ENCODE results near the gene SLC6A19. TPM values are rescaled to one million over a fixed set of nuclear protein-coding genes. Genes with fewer than 3 reads are reported as not detected.

Gene SLC6A19
- polyA plus RNA-seq, 1 donor from 2014 or later = not detected

DNA sequence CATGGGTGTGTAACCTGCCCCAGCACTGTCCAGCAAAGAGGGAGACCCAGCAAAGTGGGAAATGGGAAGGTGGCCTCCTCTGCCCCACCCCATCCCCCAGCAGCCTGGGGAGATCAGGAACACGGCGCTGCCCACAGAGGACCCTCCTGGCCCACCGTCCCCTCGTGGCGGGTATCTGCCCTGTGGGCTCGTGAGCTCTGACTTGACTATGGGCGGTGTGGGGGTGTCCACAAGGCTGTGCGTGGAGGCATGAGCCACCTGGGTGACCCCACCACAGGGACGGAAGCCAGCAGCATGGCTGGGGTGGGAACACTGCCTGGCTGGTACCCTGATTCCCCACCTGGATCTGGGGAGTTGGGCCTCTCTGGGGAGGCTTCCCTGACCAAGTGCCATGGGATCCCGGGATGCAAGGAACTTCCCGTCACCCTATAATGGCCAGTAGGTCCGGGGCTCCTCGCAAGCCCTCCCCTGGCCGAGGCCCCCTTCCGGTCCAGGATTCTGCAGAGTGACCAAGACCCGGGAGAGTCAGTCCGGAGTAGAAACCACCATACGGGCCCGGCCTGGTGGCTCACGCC lies 29.3 kb upstream of the SLC6A19 start:
- Mint-ChIP-seq H3K27me3 (peaks cover 4% of the 10 kb centered on the region), H3K9me3 (no peaks in the 10 kb centered on the region), H3K4me1 (peaks cover 4 to 11% (median 11%) of the 10 kb centered on the region in 3 donors), H3K4me3 (no peak overlapping the region), H3K27ac (no peak overlapping the region), H3K36me3 (no peaks in the 10 kb centered on the region)

DNA sequence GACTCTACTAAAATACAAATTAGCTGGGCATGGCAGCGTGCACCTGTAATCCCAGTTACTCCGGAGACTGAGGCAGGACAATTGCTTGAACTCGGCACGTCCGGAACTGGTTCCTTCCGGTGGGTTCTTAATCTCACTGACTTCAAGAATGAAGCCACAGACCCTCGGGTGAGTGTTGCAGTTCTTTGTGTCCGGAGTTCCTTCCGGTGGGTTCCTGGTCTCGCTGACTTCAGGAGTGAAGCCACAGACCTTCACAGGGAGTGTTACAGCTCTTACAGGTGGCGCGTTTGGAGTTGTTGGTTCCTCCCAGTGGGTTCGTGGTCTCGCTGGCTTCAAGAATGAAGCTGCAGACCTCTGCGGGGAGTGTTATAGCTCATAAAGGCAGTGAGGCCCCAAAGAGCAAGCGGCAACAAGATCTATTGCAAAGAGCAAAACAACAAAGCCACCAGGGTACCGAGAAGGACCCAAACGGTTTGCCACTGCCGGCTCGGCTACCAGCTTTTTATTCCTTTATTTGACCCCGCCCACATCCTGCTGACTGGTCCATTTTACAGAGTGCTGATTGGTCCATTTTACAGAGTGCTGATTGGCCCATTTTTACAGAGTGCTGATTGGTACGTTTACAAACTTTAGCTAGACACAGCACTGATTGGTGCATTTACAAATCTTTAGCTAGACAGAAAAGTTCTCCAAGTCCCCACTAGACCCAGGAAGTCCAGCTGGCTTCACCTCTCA lies 28.6 kb upstream of the SLC6A19 start:
- Mint-ChIP-seq H3K4me3 (no peak overlapping the region), H3K36me3 (no peaks in the 10 kb centered on the region), H3K4me1 (peaks cover 4 to 6% (median 5%) of the 10 kb centered on the region in 3 donors), H3K9me3 (no peaks in the 10 kb centered on the region), H3K27ac (peak overlapping the region in 2 of 3 donors; percentile 23 to 27), H3K27me3 (peaks cover 4% of the 10 kb centered on the region)

DNA sequence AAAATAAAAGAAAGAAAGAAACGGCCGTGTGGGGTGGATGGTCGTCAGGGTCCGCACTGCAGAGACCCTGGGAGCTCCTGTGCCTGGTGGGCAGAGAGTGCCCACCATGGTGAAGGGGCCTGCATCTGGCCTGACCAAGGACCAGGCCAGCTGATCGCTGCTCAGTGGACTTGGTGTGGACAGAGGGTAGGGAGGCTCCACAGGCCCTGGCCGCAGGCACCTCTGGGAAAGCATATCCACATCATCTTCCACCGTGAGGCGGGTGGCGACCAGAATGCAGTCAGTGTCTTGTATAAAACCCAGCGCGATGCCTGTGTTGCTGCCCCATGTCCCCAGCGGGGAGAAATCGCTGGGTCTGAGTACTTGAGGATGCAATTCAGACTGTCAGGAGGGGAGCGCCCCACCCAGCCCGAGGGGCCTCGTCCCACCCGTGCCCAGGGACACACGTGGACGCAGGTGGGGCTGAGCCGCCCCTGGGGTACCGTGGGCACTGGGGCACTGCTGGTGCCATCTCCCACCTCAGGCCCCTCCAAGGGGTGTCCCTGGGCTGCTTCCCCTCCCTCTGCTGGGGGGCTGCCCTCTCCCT lies 27.8 kb upstream of the SLC6A19 start:
- peak overlapping the region in 2 of 3 donors; percentile 23 to 27 for H3K27ac Mint-ChIP-seq
- no peaks in the 10 kb centered on the region for H3K36me3 Mint-ChIP-seq
- H3K9me3 Mint-ChIP-seq = no peaks in the 10 kb centered on the region
- no peak overlapping the region for H3K4me3 Mint-ChIP-seq
- H3K27me3 Mint-ChIP-seq = peaks cover 2% of the 10 kb centered on the region
- H3K4me1 Mint-ChIP-seq = peaks cover 0 to 2% (median 0%) of the 10 kb centered on the region in 3 donors

DNA sequence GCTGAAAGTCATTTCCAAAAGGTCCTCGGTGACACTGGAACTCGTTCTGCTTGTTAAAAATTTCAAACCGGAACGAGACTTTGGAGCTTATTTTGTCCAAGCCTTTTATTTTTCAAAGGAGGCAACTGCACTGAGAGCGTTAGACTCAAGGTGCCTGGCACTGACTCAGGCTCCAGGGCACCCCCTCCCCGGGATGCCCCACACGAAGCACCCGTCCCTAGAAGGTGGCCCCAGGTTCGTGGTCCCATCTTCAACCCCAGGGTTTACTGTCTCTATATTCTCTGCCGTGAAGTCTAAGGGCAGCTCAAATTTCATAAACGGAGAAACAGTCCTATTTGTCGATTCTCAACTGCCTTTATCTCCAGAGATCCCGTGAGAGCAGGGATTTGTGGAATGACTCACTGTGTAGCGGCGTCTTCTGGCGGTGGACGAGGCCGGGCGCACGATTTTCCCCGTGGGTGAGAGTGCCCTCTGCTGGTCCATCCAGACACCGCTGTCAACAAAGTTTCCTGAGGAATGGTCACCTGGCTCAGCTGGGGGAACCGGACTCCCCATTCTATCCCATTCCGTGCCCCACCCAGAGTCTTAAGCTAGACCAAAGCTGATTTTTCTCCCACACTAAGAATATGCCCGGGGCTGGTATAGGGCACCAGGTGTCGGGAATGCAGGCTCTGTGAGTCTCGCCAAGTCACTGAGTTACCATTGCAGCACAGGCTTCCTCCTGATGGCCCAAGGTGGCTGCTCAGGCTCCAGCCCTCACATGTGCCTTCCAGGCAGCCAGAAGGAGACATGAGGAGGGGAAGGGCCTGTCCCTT lies 27.1 kb upstream of the SLC6A19 start:
- H3K27ac Mint-ChIP-seq = peak overlapping the region in 1 of 3 donors; percentile 63
- no peaks in the 10 kb centered on the region for H3K9me3 Mint-ChIP-seq

DNA sequence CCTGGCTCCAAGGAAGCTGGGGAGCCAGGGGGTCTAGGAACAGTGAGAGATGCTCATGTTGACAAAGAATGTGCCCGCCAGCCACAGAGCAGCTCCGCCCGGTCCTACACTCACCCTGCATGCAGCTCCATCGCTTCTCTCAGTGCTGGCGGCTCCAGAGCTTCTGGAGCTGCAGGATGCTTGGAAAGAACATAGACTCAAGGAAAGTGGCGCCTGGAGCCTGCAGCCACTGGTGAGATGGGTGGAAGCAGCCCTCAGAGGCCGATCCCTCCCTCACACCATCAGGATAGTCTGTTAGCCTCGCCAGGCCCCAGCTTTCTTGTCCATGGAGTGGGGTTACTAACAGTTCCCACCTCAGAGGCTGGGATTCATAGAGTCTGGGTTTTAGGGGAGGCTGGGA lies 26.4 kb upstream of the SLC6A19 start:
- Mint-ChIP-seq H3K4me3 (no peak overlapping the region), H3K9me3 (no peaks in the 10 kb centered on the region), H3K4me1 (peaks cover 0 to 2% (median 0%) of the 10 kb centered on the region in 3 donors), H3K27me3 (no peaks in the 10 kb centered on the region), H3K36me3 (no peaks in the 10 kb centered on the region), H3K27ac (no peak overlapping the region)

More for the DNA sequence above, 27.1 kb upstream of the SLC6A19 start:
- H3K36me3 Mint-ChIP-seq = no peaks in the 10 kb centered on the region
- peaks cover 0 to 2% (median 0%) of the 10 kb centered on the region in 3 donors for H3K4me1 Mint-ChIP-seq
- no peaks in the 10 kb centered on the region for H3K27me3 Mint-ChIP-seq
- H3K4me3 Mint-ChIP-seq = no peak overlapping the region

DNA sequence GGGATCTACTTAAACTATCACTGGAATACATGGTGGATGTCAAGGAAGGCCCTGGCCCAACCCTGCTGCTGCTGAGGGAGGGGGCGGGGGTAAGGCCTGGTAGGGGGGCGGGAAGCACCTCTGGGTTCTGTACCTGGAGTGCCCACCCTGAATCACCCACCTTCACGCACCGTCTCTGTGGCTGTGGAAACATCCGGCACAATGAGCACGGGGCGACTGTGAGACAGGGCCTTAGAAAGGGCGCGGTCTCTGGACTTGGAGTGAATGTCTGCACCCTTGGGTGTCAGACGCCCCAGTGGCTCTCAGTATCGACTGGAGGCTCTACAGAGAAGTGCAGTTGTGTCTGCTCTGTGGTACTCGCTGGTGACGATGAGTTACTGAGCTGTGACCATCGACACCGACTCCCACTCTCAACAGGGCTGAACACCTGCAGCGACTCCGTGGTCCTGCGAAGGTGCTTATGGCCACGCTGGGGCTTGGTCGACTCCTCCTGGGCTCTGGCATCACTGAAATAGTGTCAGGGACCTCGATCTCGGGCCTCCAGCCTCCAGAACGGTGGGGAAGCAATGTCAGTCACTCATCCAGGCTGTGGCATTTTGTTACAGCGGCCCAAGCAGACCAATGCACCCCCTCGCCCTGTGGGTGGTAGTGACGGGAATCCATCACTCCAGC lies 25.5 kb upstream of the SLC6A19 start:
- H3K27ac Mint-ChIP-seq = no peak overlapping the region
- H3K9me3 Mint-ChIP-seq = no peaks in the 10 kb centered on the region
- no peaks in the 10 kb centered on the region for H3K36me3 Mint-ChIP-seq
- no peak overlapping the region for H3K4me3 Mint-ChIP-seq
- H3K4me1 Mint-ChIP-seq = peaks cover 0 to 2% (median 0%) of the 10 kb centered on the region in 3 donors
- no peaks in the 10 kb centered on the region for H3K27me3 Mint-ChIP-seq

DNA sequence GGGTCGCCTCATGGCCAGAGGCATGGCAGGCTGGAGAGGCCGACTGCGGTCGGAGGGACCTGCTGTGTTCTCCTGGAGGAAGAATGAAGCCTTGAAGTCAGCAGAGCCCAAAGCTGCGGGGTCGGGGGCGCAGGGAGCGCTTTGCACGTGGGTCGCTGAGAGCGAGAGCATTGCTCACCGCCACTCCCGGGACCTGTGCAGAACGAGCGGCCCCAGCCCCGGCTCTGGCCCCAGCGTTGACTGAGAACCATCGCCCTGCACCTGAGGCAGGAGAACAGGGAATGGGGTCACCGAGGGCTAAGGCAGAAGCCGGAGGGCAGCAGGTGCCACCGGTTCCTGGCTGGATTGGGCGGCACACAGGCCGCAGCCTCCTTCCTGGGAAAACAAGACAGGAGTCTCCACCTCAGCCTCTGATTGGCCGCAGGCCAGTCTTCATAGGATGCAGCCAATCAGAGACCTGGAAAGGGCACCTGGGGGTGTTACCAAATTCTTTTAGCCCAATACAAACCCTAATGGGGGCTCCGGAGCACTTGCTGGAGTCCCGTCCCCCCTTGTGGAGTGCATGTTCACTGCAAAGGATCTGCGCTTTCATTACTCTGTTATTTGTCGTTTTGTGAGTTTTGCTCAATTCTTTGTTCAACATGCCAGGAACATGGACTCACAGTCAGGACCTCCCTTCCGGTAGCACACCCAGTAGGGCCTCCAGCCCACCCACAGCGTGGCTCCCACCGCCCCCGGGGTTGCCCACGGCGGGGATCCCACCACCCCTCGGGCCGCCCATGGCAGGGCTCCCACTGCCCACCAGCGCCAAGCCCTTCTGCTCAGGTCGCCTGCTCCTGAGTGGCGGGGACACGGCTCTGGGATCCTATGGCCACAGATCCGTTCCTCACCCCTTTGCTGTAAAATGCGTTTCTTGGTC lies 24.7 kb upstream of the SLC6A19 start:
- H3K36me3 Mint-ChIP-seq = no peaks in the 10 kb centered on the region
- H3K27me3 Mint-ChIP-seq = no peaks in the 10 kb centered on the region
- no peaks in the 10 kb centered on the region for H3K9me3 Mint-ChIP-seq
- H3K4me1 Mint-ChIP-seq = peaks cover 0 to 2% (median 0%) of the 10 kb centered on the region in 3 donors
- H3K4me3 Mint-ChIP-seq = no peak overlapping the region
- no peak overlapping the region for H3K27ac Mint-ChIP-seq

DNA sequence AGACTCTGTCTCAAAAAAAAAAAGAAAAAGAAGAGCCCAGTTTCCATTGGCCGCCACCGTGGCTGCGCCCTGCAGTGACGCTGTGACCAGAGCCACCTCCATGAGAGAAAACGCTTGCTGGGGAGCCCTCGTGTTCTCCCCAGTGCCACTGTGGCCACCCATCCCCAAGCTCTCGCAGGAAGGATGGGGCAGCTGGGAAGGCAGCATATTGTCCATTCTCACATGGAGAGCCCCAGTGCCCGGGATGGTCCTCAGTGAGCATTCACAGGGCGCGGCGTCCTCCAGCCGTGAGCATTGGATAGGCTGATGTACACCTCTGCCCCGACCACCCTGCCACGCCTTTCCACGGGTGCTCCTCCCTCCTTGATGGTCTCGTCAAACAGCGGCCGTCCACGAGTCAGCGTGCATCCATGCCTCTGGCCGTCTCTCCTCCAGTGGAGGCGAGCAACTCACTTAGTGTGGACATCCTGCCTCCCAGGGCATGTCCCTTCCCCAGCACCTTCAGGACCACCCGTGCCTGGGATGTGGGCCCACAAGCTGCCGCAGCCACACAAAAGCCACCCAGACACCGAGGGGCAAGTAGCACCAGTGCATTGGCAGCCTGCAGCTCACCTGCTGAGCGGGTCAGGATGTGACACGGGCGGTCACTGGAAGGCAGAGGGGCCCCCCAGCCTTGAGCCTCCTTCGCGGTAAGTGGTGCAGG lies 23.4 kb upstream of the SLC6A19 start:
- Mint-ChIP-seq H3K9me3 (no peaks in the 10 kb centered on the region), H3K27ac (no peak overlapping the region)

DNA sequence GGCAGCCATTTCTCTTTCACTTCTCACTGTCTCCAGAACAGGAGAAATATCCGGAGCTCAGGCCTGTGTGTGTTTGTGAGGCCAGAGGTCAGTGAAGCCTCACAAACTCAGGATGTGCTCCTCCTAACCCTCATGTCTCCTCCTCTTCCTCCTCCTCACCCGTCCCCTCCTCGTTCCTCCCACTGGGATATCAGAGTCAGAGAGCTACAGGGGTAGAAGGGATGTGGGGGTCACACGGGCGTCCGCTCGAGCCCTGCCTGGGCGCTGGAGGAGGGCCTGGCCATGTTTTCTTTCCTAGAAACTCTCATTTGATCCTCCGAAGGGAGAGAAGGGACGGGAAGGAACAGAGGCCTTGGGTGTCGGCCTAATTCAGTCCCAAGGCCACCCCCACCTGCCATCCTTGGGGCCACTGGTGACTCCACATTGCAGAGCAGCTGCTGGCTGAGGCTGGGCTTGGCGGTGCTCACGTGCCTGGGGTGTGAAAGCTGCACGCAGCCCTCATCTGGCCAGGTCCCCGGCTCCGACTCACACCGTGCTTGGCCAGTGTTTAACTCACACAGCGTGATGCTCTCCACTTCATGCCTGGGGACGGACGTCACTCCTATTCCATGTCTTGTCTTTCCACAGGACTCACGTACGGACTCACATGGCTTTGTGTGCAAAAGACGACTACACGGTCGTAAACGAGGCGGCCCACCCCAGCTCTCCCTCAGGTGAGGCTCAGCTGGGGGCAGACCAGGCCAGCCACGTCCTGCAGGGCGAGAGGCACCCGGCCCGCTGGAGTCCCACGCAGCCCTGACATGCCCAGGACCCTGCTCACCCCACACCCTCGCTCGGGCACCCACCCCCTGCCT lies 22.6 kb upstream of the SLC6A19 start:
- H3K27ac Mint-ChIP-seq = no peak overlapping the region

More for the DNA sequence above, 23.4 kb upstream of the SLC6A19 start:
- H3K36me3 Mint-ChIP-seq = no peaks in the 10 kb centered on the region
- H3K4me1 Mint-ChIP-seq = peaks cover 0 to 2% (median 0%) of the 10 kb centered on the region in 3 donors
- H3K27me3 Mint-ChIP-seq = no peaks in the 10 kb centered on the region
- H3K4me3 Mint-ChIP-seq = no peak overlapping the region

DNA sequence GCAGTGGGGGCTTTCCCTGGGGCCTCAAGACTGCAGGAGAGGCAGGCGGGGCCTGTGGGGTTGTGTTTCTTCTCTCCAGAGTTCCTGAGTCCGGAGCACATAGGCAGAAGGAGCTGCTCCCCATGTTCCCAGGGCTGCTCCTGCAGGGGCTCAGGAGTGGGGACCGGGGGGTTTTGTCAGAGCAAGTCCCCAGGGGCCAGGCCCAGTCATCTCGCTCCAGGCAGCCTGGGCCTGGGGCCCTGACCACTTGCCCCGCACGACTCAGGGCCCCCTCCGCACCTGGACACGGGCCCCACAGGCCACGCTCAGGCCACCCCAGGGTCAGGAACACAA lies 22.0 kb upstream of the SLC6A19 start:
- H3K4me3 Mint-ChIP-seq = no peak overlapping the region
- peaks cover 0 to under 1% (median 0%) of the 10 kb centered on the region in 3 donors for H3K4me1 Mint-ChIP-seq
- H3K27ac Mint-ChIP-seq = no peak overlapping the region
- H3K27me3 Mint-ChIP-seq = no peaks in the 10 kb centered on the region
- no peaks in the 10 kb centered on the region for H3K9me3 Mint-ChIP-seq
- H3K36me3 Mint-ChIP-seq = no peaks in the 10 kb centered on the region

More for the DNA sequence above, 22.6 kb upstream of the SLC6A19 start:
- Mint-ChIP-seq H3K27me3 (no peaks in the 10 kb centered on the region), H3K36me3 (no peaks in the 10 kb centered on the region), H3K4me3 (no peak overlapping the region), H3K9me3 (no peaks in the 10 kb centered on the region), H3K4me1 (peaks cover 0 to 2% (median 0%) of the 10 kb centered on the region in 3 donors)

DNA sequence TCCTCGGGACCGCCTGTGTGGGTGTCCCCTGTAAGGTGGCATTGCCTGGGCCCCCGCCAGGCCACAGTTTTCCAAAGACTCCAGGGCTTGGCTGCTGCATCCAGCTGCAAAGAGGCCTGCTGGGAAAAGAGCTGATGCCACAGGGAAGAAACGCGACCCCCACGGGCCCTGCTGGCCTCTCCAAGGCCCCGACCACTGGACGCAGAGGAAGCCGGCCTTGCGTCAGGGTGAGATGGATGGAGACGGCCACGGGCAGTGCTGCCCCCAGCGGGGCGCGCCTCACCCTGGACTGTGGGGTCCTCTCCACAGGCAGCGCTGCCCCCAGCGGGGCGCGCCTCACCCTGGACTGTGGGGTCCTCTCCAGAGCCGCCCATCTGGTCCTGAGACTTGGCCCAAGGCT lies 21.3 kb upstream of the SLC6A19 start:
- Mint-ChIP-seq H3K9me3 (no peaks in the 10 kb centered on the region), H3K4me3 (no peak overlapping the region), H3K27ac (no peak overlapping the region), H3K27me3 (no peaks in the 10 kb centered on the region), H3K36me3 (no peaks in the 10 kb centered on the region), H3K4me1 (no peaks in the 10 kb centered on the region)

DNA sequence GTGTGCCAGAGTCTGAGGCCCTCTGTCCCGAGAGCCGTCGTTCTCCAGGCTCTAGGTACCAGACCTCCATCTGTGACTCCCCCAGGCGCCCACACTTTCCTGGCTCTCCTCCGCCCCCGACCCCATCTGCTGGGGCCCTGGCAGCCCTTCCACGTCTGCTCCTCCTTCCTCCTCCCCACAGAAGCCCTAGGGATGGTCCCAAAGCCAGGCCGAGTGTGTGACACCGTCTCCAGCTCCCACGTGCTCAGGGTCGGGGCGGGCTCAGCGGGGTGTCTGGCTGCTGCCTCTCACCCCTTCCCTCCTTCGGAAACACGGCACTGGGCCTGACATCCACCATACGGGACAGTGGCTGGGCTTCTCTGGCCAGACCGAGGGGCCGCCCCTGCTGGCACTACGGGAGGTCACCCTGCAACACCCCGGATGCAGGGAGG lies 20.5 kb upstream of the SLC6A19 start:
- H3K4me3 Mint-ChIP-seq = no peak overlapping the region
- H3K27me3 Mint-ChIP-seq = no peaks in the 10 kb centered on the region
- H3K9me3 Mint-ChIP-seq = no peaks in the 10 kb centered on the region
- no peak overlapping the region for H3K27ac Mint-ChIP-seq
- H3K36me3 Mint-ChIP-seq = no peaks in the 10 kb centered on the region
- H3K4me1 Mint-ChIP-seq = no peaks in the 10 kb centered on the region
